ENCODE measurements around the gene MALSU1. TPM values are rescaled to one million over a fixed set of nuclear protein-coding genes. Genes with fewer than 3 reads are reported as not detected.

Gene MALSU1
- total and polyA plus RNA-seq, 3 experiments from 2014 or later, result 63.0 to 87.8 (median 86.3) TPM

- Histone ChIP-seq H3K9me3 (ENCODE audit: low read length) (no peaks in the 10 kb centered on the region), H3K4me1 (ENCODE audit: insufficient read depth, low read length) (no peaks in the 10 kb centered on the region), H3K36me3 (ENCODE audit: insufficient read depth, low read length) (no peaks in the 10 kb centered on the region), H3K4me3 (ENCODE audit: low read length) (no peak overlapping the region), H3K27ac (ENCODE audit: low read depth, low read length) (no peak overlapping the region), H3K27me3 (ENCODE audit: insufficient read depth, low read length, poor library complexity, severe bottlenecking) (no peaks in the 10 kb centered on the region)
- Mint-ChIP-seq H3K4me1 (no peaks in the 10 kb centered on the region), H3K27me3 (peaks cover 9 to 17% of the 10 kb centered on the region in 2 donors), H3K36me3 (no peaks in the 10 kb centered on the region), H3K4me3 (no peak overlapping the region), H3K9me3 (peaks cover 0 to 5% (median 0%) of the 10 kb centered on the region in 5 donors), H3K27ac (no peak overlapping the region)
- no peak for DNase-seq
- POLR2A ChIA-PET, result no interaction called here
- CTCF ChIA-PET, result no interaction called here
Measured at GRCh38 chr7:23333671-23334246, 34.6 kb downstream of the MALSU1 start.

- Mint-ChIP-seq H3K4me1 (no peaks in the 10 kb centered on the region), H3K9me3 (peaks cover 0 to 5% (median 0%) of the 10 kb centered on the region in 5 donors), H3K36me3 (no peaks in the 10 kb centered on the region), H3K27ac (no peak overlapping the region), H3K4me3 (no peak overlapping the region), H3K27me3 (peaks cover 9 to 17% of the 10 kb centered on the region in 2 donors)
- no peak for DNase-seq
- Histone ChIP-seq H3K27ac (ENCODE audit: low read depth, low read length) (no peak overlapping the region), H3K9me3 (ENCODE audit: low read length) (no peaks in the 10 kb centered on the region), H3K36me3 (ENCODE audit: insufficient read depth, low read length) (no peaks in the 10 kb centered on the region), H3K4me3 (ENCODE audit: low read length) (no peak overlapping the region), H3K27me3 (ENCODE audit: insufficient read depth, low read length, poor library complexity, severe bottlenecking) (no peaks in the 10 kb centered on the region), H3K4me1 (ENCODE audit: insufficient read depth, low read length) (no peaks in the 10 kb centered on the region)
- POLR2A ChIA-PET, result no interaction called here
- CTCF ChIA-PET, result no interaction called here
Measured at GRCh38 chr7:23334482-23335056, 35.4 kb downstream of the MALSU1 start.

- peaks cover 0 to 5% (median 0%) of the 10 kb centered on the region in 5 donors for H3K9me3 Mint-ChIP-seq
- no peaks in the 10 kb centered on the region for H3K4me1 Mint-ChIP-seq
- H3K4me3 Mint-ChIP-seq, result no peak overlapping the region
- no peak overlapping the region for H3K4me3 ChIP-seq (ENCODE audit: low read length)
- DNase-seq, result no peak
- H3K36me3 Mint-ChIP-seq, result no peaks in the 10 kb centered on the region
- no peaks in the 10 kb centered on the region for H3K36me3 ChIP-seq (ENCODE audit: insufficient read depth, low read length)
- H3K9me3 ChIP-seq (ENCODE audit: low read length), result no peaks in the 10 kb centered on the region
- no peak overlapping the region for H3K27ac ChIP-seq (ENCODE audit: low read depth, low read length)
- CTCF ChIA-PET, result no interaction called here
- H3K27me3 ChIP-seq (ENCODE audit: insufficient read depth, low read length, poor library complexity, severe bottlenecking), result no peaks in the 10 kb centered on the region
- peaks cover 9 to 17% of the 10 kb centered on the region in 2 donors for H3K27me3 Mint-ChIP-seq
- no peaks in the 10 kb centered on the region for H3K4me1 ChIP-seq (ENCODE audit: insufficient read depth, low read length)
- H3K27ac Mint-ChIP-seq, result no peak overlapping the region
- POLR2A ChIA-PET, result no interaction called here
Measured at GRCh38 chr7:23335136-23335535, 36.0 kb downstream of the MALSU1 start.

- peaks cover 0 to 5% (median 0%) of the 10 kb centered on the region in 5 donors for H3K9me3 Mint-ChIP-seq
- no peaks in the 10 kb centered on the region for H3K4me1 Mint-ChIP-seq
- ChIA-PET POLR2A (no interaction called here), CTCF (no interaction called here)
- H3K27ac Mint-ChIP-seq, result no peak overlapping the region
- Histone ChIP-seq H3K27me3 (ENCODE audit: insufficient read depth, low read length, poor library complexity, severe bottlenecking) (no peaks in the 10 kb centered on the region), H3K36me3 (ENCODE audit: insufficient read depth, low read length) (no peaks in the 10 kb centered on the region), H3K9me3 (ENCODE audit: low read length) (no peaks in the 10 kb centered on the region), H3K27ac (ENCODE audit: low read depth, low read length) (no peak overlapping the region), H3K4me3 (ENCODE audit: low read length) (no peak overlapping the region), H3K4me1 (ENCODE audit: insufficient read depth, low read length) (no peaks in the 10 kb centered on the region)
- H3K27me3 Mint-ChIP-seq, result peaks cover 9 to 17% of the 10 kb centered on the region in 2 donors
- H3K36me3 Mint-ChIP-seq, result no peaks in the 10 kb centered on the region
- no peak for DNase-seq
- no peak overlapping the region for H3K4me3 Mint-ChIP-seq
Measured at GRCh38 chr7:23335621-23336020, 36.5 kb downstream of the MALSU1 start.

GRCh38 chr7:23336086-23336485, 36.9 kb downstream of the MALSU1 start:
- Mint-ChIP-seq H3K4me3 (no peak overlapping the region), H3K36me3 (no peaks in the 10 kb centered on the region), H3K27ac (no peak overlapping the region), H3K27me3 (peaks cover 9 to 17% of the 10 kb centered on the region in 2 donors), H3K4me1 (no peaks in the 10 kb centered on the region), H3K9me3 (peaks cover 0 to 5% (median 0%) of the 10 kb centered on the region in 5 donors)
- Histone ChIP-seq H3K9me3 (ENCODE audit: low read length) (no peaks in the 10 kb centered on the region), H3K27me3 (ENCODE audit: insufficient read depth, low read length, poor library complexity, severe bottlenecking) (no peaks in the 10 kb centered on the region), H3K27ac (ENCODE audit: low read depth, low read length) (no peak overlapping the region), H3K4me3 (ENCODE audit: low read length) (no peak overlapping the region), H3K4me1 (ENCODE audit: insufficient read depth, low read length) (no peaks in the 10 kb centered on the region), H3K36me3 (ENCODE audit: insufficient read depth, low read length) (no peaks in the 10 kb centered on the region)
- ChIA-PET CTCF (no interaction called here), POLR2A (no interaction called here)
- no peak for DNase-seq

DNA sequence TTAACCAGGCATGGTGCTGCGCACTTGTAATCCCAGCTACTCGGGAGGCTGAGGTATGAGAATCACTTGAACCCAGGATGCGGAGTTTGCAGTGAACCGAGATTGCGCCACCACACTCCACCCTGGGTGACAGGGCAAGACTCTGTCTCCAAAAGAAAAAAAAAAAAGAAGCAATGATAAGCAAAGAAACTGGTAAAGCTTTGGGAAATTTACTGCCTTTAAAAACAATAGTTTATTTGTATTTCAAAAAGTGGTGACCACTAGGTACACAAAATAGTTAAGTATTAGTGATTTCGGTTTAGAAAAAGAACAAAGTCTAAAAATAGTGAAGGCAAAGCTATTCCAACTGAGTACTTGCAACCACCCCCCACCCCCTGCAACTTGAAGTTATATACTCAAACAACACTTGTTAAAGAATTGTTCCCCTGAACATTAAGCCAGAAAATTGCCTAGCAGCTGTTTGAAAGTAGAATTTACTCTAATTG, 37.7 kb downstream of the MALSU1 start:
- peaks cover 7 to 17% of the 10 kb centered on the region in 2 donors for H3K27me3 Mint-ChIP-seq
- ChIA-PET CTCF (no interaction called here), POLR2A (interaction anchor here (0.6 to 1.1 kb wide), 2 partner anchors 38 to 76 kb away, joined by 4 to 6 read pairs; partner anchors contain the start of gene MALSU1)
- H3K36me3 ChIP-seq (ENCODE audit: insufficient read depth, low read length), result no peaks in the 10 kb centered on the region
- H3K27ac Mint-ChIP-seq, result no peak overlapping the region
- no peaks in the 10 kb centered on the region for H3K9me3 ChIP-seq (ENCODE audit: low read length)
- peaks cover 0 to 5% (median 0%) of the 10 kb centered on the region in 5 donors for H3K9me3 Mint-ChIP-seq
- no peaks in the 10 kb centered on the region for H3K4me1 Mint-ChIP-seq
- H3K36me3 Mint-ChIP-seq, result no peaks in the 10 kb centered on the region
- DNase-seq, result no peak
- H3K4me3 ChIP-seq (ENCODE audit: low read length), result no peak overlapping the region
- no peaks in the 10 kb centered on the region for H3K27me3 ChIP-seq (ENCODE audit: insufficient read depth, low read length, poor library complexity, severe bottlenecking)
- no peak overlapping the region for H3K27ac ChIP-seq (ENCODE audit: low read depth, low read length)
- H3K4me1 ChIP-seq (ENCODE audit: insufficient read depth, low read length), result no peaks in the 10 kb centered on the region
- no peak overlapping the region for H3K4me3 Mint-ChIP-seq

- Histone ChIP-seq H3K4me1 (ENCODE audit: insufficient read depth, low read length) (no peaks in the 10 kb centered on the region), H3K9me3 (ENCODE audit: low read length) (no peaks in the 10 kb centered on the region), H3K36me3 (ENCODE audit: insufficient read depth, low read length) (no peaks in the 10 kb centered on the region), H3K27me3 (ENCODE audit: insufficient read depth, low read length, poor library complexity, severe bottlenecking) (no peaks in the 10 kb centered on the region), H3K27ac (ENCODE audit: low read depth, low read length) (no peak overlapping the region), H3K4me3 (ENCODE audit: low read length) (no peak overlapping the region)
- H3K36me3 Mint-ChIP-seq, result peaks cover 0 to 2% (median 0%) of the 10 kb centered on the region in 3 donors
- no peak for DNase-seq
- POLR2A ChIA-PET, result interaction anchor here (1.1 kb wide), 1 partner anchor 39 kb away, joined by 4 read pairs; the partner anchor contains the start of gene MALSU1
- peaks cover 8 to 14% of the 10 kb centered on the region in 2 donors for H3K27me3 Mint-ChIP-seq
- no peaks in the 10 kb centered on the region for H3K4me1 Mint-ChIP-seq
- H3K4me3 Mint-ChIP-seq, result no peak overlapping the region
- H3K9me3 Mint-ChIP-seq, result peaks cover 0 to 5% (median 0%) of the 10 kb centered on the region in 5 donors
- no peak overlapping the region for H3K27ac Mint-ChIP-seq
- CTCF ChIA-PET, result no interaction called here
Measured at GRCh38 chr7:23337374-23337773, 38.2 kb downstream of the MALSU1 start.

DNA sequence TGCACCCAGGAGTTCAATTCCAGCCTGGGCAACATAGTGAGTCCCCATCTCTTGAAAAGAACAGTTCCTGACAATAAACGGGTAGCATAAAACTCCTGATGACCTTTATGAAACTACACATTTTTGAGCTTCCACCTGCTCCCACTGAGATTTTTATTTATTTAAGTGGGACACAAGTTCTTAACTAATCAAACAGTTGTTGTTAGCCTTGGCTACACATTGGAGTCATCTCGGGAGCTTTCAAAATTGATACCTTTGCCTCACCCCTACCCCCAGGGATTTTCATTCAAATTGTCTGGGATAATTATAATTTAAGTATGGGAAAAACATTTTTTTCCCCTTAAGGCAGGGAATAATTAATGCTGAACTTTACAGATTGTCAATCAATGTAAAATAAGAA, 39.3 kb downstream of the MALSU1 start:
- H3K36me3 ChIP-seq (ENCODE audit: insufficient read depth, low read length), result no peaks in the 10 kb centered on the region
- H3K9me3 Mint-ChIP-seq, result peaks cover 0 to 5% (median 0%) of the 10 kb centered on the region in 5 donors

More for the DNA sequence above, 39.3 kb downstream of the MALSU1 start:
- H3K27me3 ChIP-seq (ENCODE audit: insufficient read depth, low read length, poor library complexity, severe bottlenecking), result no peaks in the 10 kb centered on the region
- ChIA-PET POLR2A (no interaction called here), CTCF (interaction anchor here (1.0 to 1.5 kb wide), 2 partner anchors 8 to 20 kb away, joined by 3 to 5 read pairs; no protein-coding TSS in a partner anchor)
- H3K4me3 Mint-ChIP-seq, result no peak overlapping the region
- H3K4me1 Mint-ChIP-seq, result no peaks in the 10 kb centered on the region
- peaks cover 8 to 14% of the 10 kb centered on the region in 2 donors for H3K27me3 Mint-ChIP-seq
- peaks cover 0 to 4% (median 0%) of the 10 kb centered on the region in 3 donors for H3K36me3 Mint-ChIP-seq
- H3K9me3 ChIP-seq (ENCODE audit: low read length), result no peaks in the 10 kb centered on the region
- no peak overlapping the region for H3K27ac ChIP-seq (ENCODE audit: low read depth, low read length)
- H3K4me3 ChIP-seq (ENCODE audit: low read length), result no peak overlapping the region
- no peaks in the 10 kb centered on the region for H3K4me1 ChIP-seq (ENCODE audit: insufficient read depth, low read length)
- no peak overlapping the region for H3K27ac Mint-ChIP-seq
- no peak for DNase-seq
